ENCODE measurements around the gene RPS26. TPM values are rescaled to one million over a fixed set of nuclear protein-coding genes. Genes with fewer than 3 reads are reported as not detected.
"Not testable (repeated sequence)": the region's sequence is repeated elsewhere in the genome, so short reads cannot be mapped to it uniquely, and the experiment has no call there.

Gene RPS26
- total RNA-seq, 5 donors from 2014 or later (not counting 1 experiment from before 2014, with no cell fraction given) = 30.3 to 141 (median 49.9) TPM

GRCh38 chr12:56040151-56040550, 1.6 kb upstream of the RPS26 start:
- ATAC-seq (replicated peaks in 1 of 4) (no peak), DNase-seq (no peak)
- H3K27ac ChIP-seq (ENCODE audit: low read length) = no peak overlapping the region
- no CpG with 5 or more reads among the region's 1 CpG for WGBS (ENCODE audit: insufficient coverage)
- no peaks in the 10 kb centered on the region for H3K27me3 Mint-ChIP-seq
- peak overlapping the region in 1 of 3 donors; percentile 32 for H3K4me3 Mint-ChIP-seq
- H3K27me3 ChIP-seq (replicated peaks in 1 of 2; ENCODE audit: control insufficient read depth in 2 of 2, extremely low read depth in 1 of 2, insufficient read depth in 2 of 2, low read length in 1 of 2) = no peaks in the 10 kb centered on the region
- H3K36me3 Mint-ChIP-seq = peaks cover 32% of the 10 kb centered on the region
- no peak overlapping the region for H3K4me3 ChIP-seq (ENCODE audit: control insufficient read depth in 1 of 2, extremely low read depth in 1 of 2, low read length in 1 of 2)
- no peaks in the 10 kb centered on the region for H3K9me3 Mint-ChIP-seq
- POLR2A ChIA-PET = interaction anchor here (0.6 to 1.1 kb wide), 5 partner anchors 8 to 589 kb away, joined by 3 to 4 read pairs (median 3); partner anchors contain the start of genes IL23A (in 1 of the 2) and RAB5B (in 1 of the 2)
- H3K4me1 Mint-ChIP-seq = peaks cover 32 to 47% (median 41%) of the 10 kb centered on the region in 3 donors
- CTCF ChIA-PET = interaction anchor here (0.6 to 1.7 kb wide), 10 partner anchors 9 to 261 kb away, joined by 3 to 13 read pairs (median 4); partner anchors contain the start of genes RNF41 (in 1 of the 2) and SUOX (in 1 of the 2)
- H3K4me1 ChIP-seq (ENCODE audit: control insufficient read depth in 1 of 2, extremely low read depth in 1 of 2, insufficient read depth in 2 of 2, low read length in 2 of 2) = peaks cover 23 to 38% of the 10 kb centered on the region in 2 experiments
- H3K27ac Mint-ChIP-seq = peak overlapping the region in 1 of 2 donors; percentile 68
- H3K36me3 ChIP-seq (ENCODE audit: control insufficient read depth in 2 of 2, extremely low read depth in 1 of 2, insufficient read depth in 1 of 2, low read length in 1 of 2) = peaks cover 4 to 23% of the 10 kb centered on the region in 2 donors
- H3K9me3 ChIP-seq = no peaks in the 10 kb centered on the region

GRCh38 chr12:56040963-56041551, 661 bp upstream of the RPS26 start:
- Histone ChIP-seq H3K4me1 (ENCODE audit: control insufficient read depth in 1 of 2, extremely low read depth in 1 of 2, insufficient read depth in 2 of 2, low read length in 2 of 2) (peaks cover 23 to 37% of the 10 kb centered on the region in 2 experiments), H3K36me3 (ENCODE audit: control insufficient read depth in 2 of 2, extremely low read depth in 1 of 2, insufficient read depth in 1 of 2, low read length in 1 of 2) (peaks cover 4 to 28% of the 10 kb centered on the region in 2 donors), H3K9me3 (no peaks in the 10 kb centered on the region), H3K4me3 (ENCODE audit: control insufficient read depth in 1 of 2, extremely low read depth in 1 of 2, low read length in 1 of 2) (peak overlapping the region; percentile 18 to 89), H3K27ac (ENCODE audit: low read length) (peak overlapping the region; percentile 71), H3K27me3 (replicated peaks in 1 of 2; ENCODE audit: control insufficient read depth in 2 of 2, extremely low read depth in 1 of 2, insufficient read depth in 2 of 2, low read length in 1 of 2) (no peaks in the 10 kb centered on the region)
- ATAC-seq (replicated peaks in 1 of 4) (peak in 2 of 4 experiments; percentile 1 to 2), DNase-seq (no peak)
- peak overlapping the region; percentile 98 to 99 for H3K27ac Mint-ChIP-seq
- WGBS (ENCODE audit: insufficient coverage) = 60% methylated on average over 1 of the region's 14 CpGs
- peak overlapping the region; percentile 91 to 99 (median 99) for H3K4me3 Mint-ChIP-seq
- no peaks in the 10 kb centered on the region for H3K9me3 Mint-ChIP-seq
- ChIA-PET POLR2A (interaction anchor here (0.6 to 1.1 kb wide), 3 partner anchors 7 to 297 kb away, joined by 3 to 4 read pairs (median 4); partner anchors contain the start of genes IL23A (in 1 of the 2) and RAB5B (in 1 of the 2)), CTCF (interaction anchor here (0.6 to 1.7 kb wide), 7 partner anchors 10 to 181 kb away, joined by 3 to 13 read pairs (median 5); partner anchors contain the start of genes RNF41 (in 1 of the 2), RPL41 (in 1 of the 2) and SUOX (in 1 of the 2))
- peaks cover 23% of the 10 kb centered on the region for H3K36me3 Mint-ChIP-seq
- H3K27me3 Mint-ChIP-seq = no peaks in the 10 kb centered on the region
- peaks cover 32 to 48% (median 41%) of the 10 kb centered on the region in 3 donors for H3K4me1 Mint-ChIP-seq

- WGBS (ENCODE audit: insufficient coverage) = 3% methylated on average over 10 of the region's 20 CpGs
- peaks cover 36 to 54% (median 41%) of the 10 kb centered on the region in 3 donors for H3K4me1 Mint-ChIP-seq
- Histone ChIP-seq H3K36me3 (ENCODE audit: control insufficient read depth in 2 of 2, extremely low read depth in 1 of 2, insufficient read depth in 1 of 2, low read length in 1 of 2) (peaks cover 4 to 28% of the 10 kb centered on the region in 2 donors), H3K27ac (ENCODE audit: low read length) (peak overlapping the region; percentile 71), H3K4me3 (ENCODE audit: control insufficient read depth in 1 of 2, extremely low read depth in 1 of 2, low read length in 1 of 2) (peak overlapping the region; percentile 74 to 89), H3K4me1 (ENCODE audit: control insufficient read depth in 1 of 2, extremely low read depth in 1 of 2, insufficient read depth in 2 of 2, low read length in 2 of 2) (peaks cover 21 to 33% of the 10 kb centered on the region in 2 experiments)
- ATAC-seq (replicated peaks in 1 of 4); POLR2A ChIA-PET; CTCF ChIA-PET; H3K9me3 Mint-ChIP-seq; H3K27me3 Mint-ChIP-seq; H3K27me3 ChIP-seq (replicated peaks in 1 of 2; ENCODE audit: control insufficient read depth in 2 of 2, extremely low read depth in 1 of 2, insufficient read depth in 2 of 2, low read length in 1 of 2); H3K9me3 ChIP-seq; DNase-seq: not testable (repeated sequence)
- peak overlapping the region; percentile 98 to 99 for H3K27ac Mint-ChIP-seq
- peaks cover 23% of the 10 kb centered on the region for H3K36me3 Mint-ChIP-seq
- peak overlapping the region; percentile 91 to 99 (median 99) for H3K4me3 Mint-ChIP-seq
These were observed 704 bp downstream of the RPS26 start for GRCh38 chr12:56042430-56042813.

GRCh38 chr12:56042843-56043242, 1.1 kb downstream of the RPS26 start:
- 14% methylated on average over 8 of the region's 9 CpGs for WGBS (ENCODE audit: insufficient coverage)
- Histone ChIP-seq H3K27ac (ENCODE audit: low read length) (peak overlapping the region; percentile 71), H3K9me3 (no peaks in the 10 kb centered on the region), H3K27me3 (replicated peaks in 1 of 2; ENCODE audit: control insufficient read depth in 2 of 2, extremely low read depth in 1 of 2, insufficient read depth in 2 of 2, low read length in 1 of 2) (no peaks in the 10 kb centered on the region), H3K36me3 (ENCODE audit: control insufficient read depth in 2 of 2, extremely low read depth in 1 of 2, insufficient read depth in 1 of 2, low read length in 1 of 2) (peaks cover 4 to 28% of the 10 kb centered on the region in 2 donors), H3K4me1 (ENCODE audit: control insufficient read depth in 1 of 2, extremely low read depth in 1 of 2, insufficient read depth in 2 of 2, low read length in 2 of 2) (peaks cover 21 to 31% of the 10 kb centered on the region in 2 experiments), H3K4me3 (ENCODE audit: control insufficient read depth in 1 of 2, extremely low read depth in 1 of 2, low read length in 1 of 2) (peak overlapping the region; percentile 74 to 89)
- Mint-ChIP-seq H3K27ac (peak overlapping the region; percentile 98 to 99), H3K27me3 (no peaks in the 10 kb centered on the region), H3K4me1 (peaks cover 35 to 51% (median 40%) of the 10 kb centered on the region in 3 donors), H3K36me3 (peaks cover 23% of the 10 kb centered on the region), H3K9me3 (no peaks in the 10 kb centered on the region), H3K4me3 (peak overlapping the region; percentile 91 to 99 (median 99))
- ATAC-seq (replicated peaks in 1 of 4) = no peak
- ChIA-PET CTCF (no interaction called here), POLR2A (no interaction called here)
- no peak for DNase-seq

- no peak overlapping the region for H3K4me3 ChIP-seq (ENCODE audit: control insufficient read depth in 1 of 2, extremely low read depth in 1 of 2, low read length in 1 of 2)
- Mint-ChIP-seq H3K27me3 (no peaks in the 10 kb centered on the region), H3K4me1 (peaks cover 23 to 36% (median 28%) of the 10 kb centered on the region in 3 donors), H3K9me3 (no peaks in the 10 kb centered on the region), H3K4me3 (no peak overlapping the region), H3K27ac (peak overlapping the region; percentile 68 to 73), H3K36me3 (peaks cover 23% of the 10 kb centered on the region)
- ATAC-seq (replicated peaks in 1 of 4) (no peak), DNase-seq (no peak)
- WGBS (ENCODE audit: insufficient coverage) = 90% methylated on average over 7 of the region's 9 CpGs
- H3K27me3 ChIP-seq (replicated peaks in 1 of 2; ENCODE audit: control insufficient read depth in 2 of 2, extremely low read depth in 1 of 2, insufficient read depth in 2 of 2, low read length in 1 of 2) = no peaks in the 10 kb centered on the region
- peak overlapping the region; percentile 20 for H3K27ac ChIP-seq (ENCODE audit: low read length)
- H3K9me3 ChIP-seq = no peaks in the 10 kb centered on the region
- ChIA-PET CTCF (interaction anchor here (0.7 to 2.0 kb wide), 3 partner anchors 72 to 224 kb away, joined by 4 to 6 read pairs (median 5); partner anchors contain the start of genes RAB5B (in 1 of the 2) and ZC3H10 (in 1 of the 2)), POLR2A (interaction anchor here (0.6 to 0.7 kb wide), 2 partner anchors 61 to 77 kb away, joined by 3 to 4 read pairs; no protein-coding TSS in a partner anchor)
- H3K36me3 ChIP-seq (ENCODE audit: control insufficient read depth in 2 of 2, extremely low read depth in 1 of 2, insufficient read depth in 1 of 2, low read length in 1 of 2) = peaks cover 4 to 28% of the 10 kb centered on the region in 2 donors
- peaks cover 12 to 23% of the 10 kb centered on the region in 2 experiments for H3K4me1 ChIP-seq (ENCODE audit: control insufficient read depth in 1 of 2, extremely low read depth in 1 of 2, insufficient read depth in 2 of 2, low read length in 2 of 2)
These were observed 4.5 kb downstream of the RPS26 start for GRCh38 chr12:56046027-56046780.

GRCh38 chr12:56053407-56053893, 11.7 kb downstream of the RPS26 start:
- no peaks in the 10 kb centered on the region for H3K36me3 Mint-ChIP-seq
- POLR2A ChIA-PET = interaction anchor here in 1 of 2 donors (0.6 kb wide), 2 partner anchors 12 to 243 kb away, joined by 6 to 12 read pairs; no protein-coding TSS in a partner anchor
- no CpG with 5 or more reads among the region's 6 CpGs for WGBS (ENCODE audit: insufficient coverage)
- no peak for ATAC-seq (replicated peaks in 1 of 4)
- Histone ChIP-seq H3K4me1 (ENCODE audit: control insufficient read depth in 1 of 2, extremely low read depth in 1 of 2, insufficient read depth in 2 of 2, low read length in 2 of 2) (no peaks in the 10 kb centered on the region), H3K36me3 (ENCODE audit: control insufficient read depth in 2 of 2, extremely low read depth in 1 of 2, insufficient read depth in 1 of 2, low read length in 1 of 2) (no peaks in the 10 kb centered on the region), H3K27ac (ENCODE audit: low read length) (no peak overlapping the region), H3K4me3 (ENCODE audit: control insufficient read depth in 1 of 2, extremely low read depth in 1 of 2, low read length in 1 of 2) (no peak overlapping the region), H3K9me3 (no peaks in the 10 kb centered on the region), H3K27me3 (replicated peaks in 1 of 2; ENCODE audit: control insufficient read depth in 2 of 2, extremely low read depth in 1 of 2, insufficient read depth in 2 of 2, low read length in 1 of 2) (peaks cover 0 to 2% of the 10 kb centered on the region in 2 experiments)
- H3K4me1 Mint-ChIP-seq = peaks cover 0 to 7% (median 4%) of the 10 kb centered on the region in 3 donors
- H3K4me3 Mint-ChIP-seq = no peak overlapping the region
- H3K9me3 Mint-ChIP-seq = no peaks in the 10 kb centered on the region
- no peak overlapping the region for H3K27ac Mint-ChIP-seq
- DNase-seq = no peak
- H3K27me3 Mint-ChIP-seq = no peaks in the 10 kb centered on the region
- CTCF ChIA-PET = interaction anchor here (0.6 to 1.3 kb wide), 3 partner anchors 9 to 132 kb away, joined by 3 to 6 read pairs (median 5); no protein-coding TSS in a partner anchor

Measured in T-cell (primary cell).